HL-60 (cell line): Measurements from ENCODE around the gene PPP1R16B.

ENCODE experiments used
- DNase-seq, 2 experiments: peaks; one replicate each; pipeline ENCODE4 v3.0.0-alpha.2; 2010 to 2020; ENCODE audit warnings: low read depth in 1 of 2, low spot score in 1 of 2
- H3K27ac ChIP-seq: fragments of 250-450 bp; sonication (Bioruptor Pico); replicated peaks from 2 replicates; pipeline ENCODE4 v1.5.1; 2020; ENCODE audit warnings: mild to moderate bottlenecking, moderate library complexity
- H3K27me3 ChIP-seq: fragments of 250-450 bp; sonication (Bioruptor Pico); 2 replicates; pipeline ENCODE4 v1.5.1; 2021; ENCODE audit warnings: mild to moderate bottlenecking, moderate library complexity; ENCODE audit not compliant: insufficient read depth, poor library complexity, severe bottlenecking
- H3K4me3 ChIP-seq: replicated peaks from 2 replicates; pipeline ENCODE4 v1.5.1; 2011; ENCODE audit warnings: mild to moderate bottlenecking, control low read depth, low read length; ENCODE audit not compliant: insufficient read depth
- CTCF ChIP-seq: IDR thresholded peaks from one replicate; pipeline ENCODE4 v1.5.1; 2011; ENCODE audit warnings: low read length, control low read depth, inconsistent platforms; ENCODE audit not compliant: insufficient read depth
- GABPA ChIP-seq: IDR thresholded peaks from 2 replicates; pipeline ENCODE4 v1.6.1; 2012; ENCODE audit warnings: low read depth
- POLR2AphosphoS5 ChIP-seq: IDR thresholded peaks from 2 replicates; pipeline ENCODE4 v1.6.1; 2012; ENCODE audit warnings: low read depth
- SPI1 ChIP-seq: IDR thresholded peaks from 2 replicates; pipeline ENCODE4 v1.6.1; 2012; ENCODE audit warnings: low read depth, mild to moderate bottlenecking, borderline replicate concordance
- TF ChIP-seq, protein P1 (sequence below): IDR thresholded peaks from 2 replicates; pipeline ENCODE4 v1.6.1; 2012; ENCODE audit warnings: low read depth; ENCODE audit not compliant: insufficient replicate concordance

PPP1R16B gene

DNA sequence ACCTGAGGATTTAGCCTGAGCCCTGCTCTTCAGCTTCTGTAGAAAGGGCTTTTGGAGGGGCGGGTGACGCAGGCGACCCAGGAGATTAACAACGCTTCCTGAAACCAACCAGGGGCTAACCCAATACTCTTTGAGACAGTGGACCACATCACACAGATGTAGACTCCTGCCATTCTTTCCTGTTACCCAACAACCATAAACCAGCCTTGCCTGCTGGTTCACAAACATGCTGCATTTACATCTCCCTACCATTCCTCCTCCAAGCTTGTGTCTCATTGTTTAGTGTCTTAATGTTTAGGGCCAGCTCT lies 28.3 kb downstream of the PPP1R16B start:
- no peak overlapping the region for H3K27ac ChIP-seq
- H3K4me3 ChIP-seq = no peak overlapping the region
- H3K27me3 ChIP-seq = no peaks in the 10 kb centered on the region
- no peak for DNase-seq
- TF ChIP-seq GABPA (no peak), CTCF (no peak), POLR2AphosphoS5 (no peak), SPI1 (no peak)
- TF ChIP-seq, protein P1, sequence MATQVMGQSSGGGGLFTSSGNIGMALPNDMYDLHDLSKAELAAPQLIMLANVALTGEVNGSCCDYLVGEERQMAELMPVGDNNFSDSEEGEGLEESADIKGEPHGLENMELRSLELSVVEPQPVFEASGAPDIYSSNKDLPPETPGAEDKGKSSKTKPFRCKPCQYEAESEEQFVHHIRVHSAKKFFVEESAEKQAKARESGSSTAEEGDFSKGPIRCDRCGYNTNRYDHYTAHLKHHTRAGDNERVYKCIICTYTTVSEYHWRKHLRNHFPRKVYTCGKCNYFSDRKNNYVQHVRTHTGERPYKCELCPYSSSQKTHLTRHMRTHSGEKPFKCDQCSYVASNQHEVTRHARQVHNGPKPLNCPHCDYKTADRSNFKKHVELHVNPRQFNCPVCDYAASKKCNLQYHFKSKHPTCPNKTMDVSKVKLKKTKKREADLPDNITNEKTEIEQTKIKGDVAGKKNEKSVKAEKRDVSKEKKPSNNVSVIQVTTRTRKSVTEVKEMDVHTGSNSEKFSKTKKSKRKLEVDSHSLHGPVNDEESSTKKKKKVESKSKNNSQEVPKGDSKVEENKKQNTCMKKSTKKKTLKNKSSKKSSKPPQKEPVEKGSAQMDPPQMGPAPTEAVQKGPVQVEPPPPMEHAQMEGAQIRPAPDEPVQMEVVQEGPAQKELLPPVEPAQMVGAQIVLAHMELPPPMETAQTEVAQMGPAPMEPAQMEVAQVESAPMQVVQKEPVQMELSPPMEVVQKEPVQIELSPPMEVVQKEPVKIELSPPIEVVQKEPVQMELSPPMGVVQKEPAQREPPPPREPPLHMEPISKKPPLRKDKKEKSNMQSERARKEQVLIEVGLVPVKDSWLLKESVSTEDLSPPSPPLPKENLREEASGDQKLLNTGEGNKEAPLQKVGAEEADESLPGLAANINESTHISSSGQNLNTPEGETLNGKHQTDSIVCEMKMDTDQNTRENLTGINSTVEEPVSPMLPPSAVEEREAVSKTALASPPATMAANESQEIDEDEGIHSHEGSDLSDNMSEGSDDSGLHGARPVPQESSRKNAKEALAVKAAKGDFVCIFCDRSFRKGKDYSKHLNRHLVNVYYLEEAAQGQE = no peak

- no peak for DNase-seq
- H3K27ac ChIP-seq = no peak overlapping the region
- no peak overlapping the region for H3K4me3 ChIP-seq
- TF ChIP-seq, protein P1 = no peak
- TF ChIP-seq POLR2AphosphoS5 (no peak), CTCF (no peak), GABPA (no peak), SPI1 (no peak)
- H3K27me3 ChIP-seq = peaks cover 2% of the 10 kb centered on the region
Measured at GRCh38 chr20:38834868-38835267, 29.4 kb downstream of the PPP1R16B start.

GRCh38 chr20:38835792-38836191 lies 30.3 kb downstream of the PPP1R16B start:
- peaks cover 2% of the 10 kb centered on the region for H3K27me3 ChIP-seq
- no peak for DNase-seq
- H3K27ac ChIP-seq = no peak overlapping the region
- TF ChIP-seq, protein P1 = no peak
- no peak for TF ChIP-seq POLR2AphosphoS5
- H3K4me3 ChIP-seq = no peak overlapping the region

DNA sequence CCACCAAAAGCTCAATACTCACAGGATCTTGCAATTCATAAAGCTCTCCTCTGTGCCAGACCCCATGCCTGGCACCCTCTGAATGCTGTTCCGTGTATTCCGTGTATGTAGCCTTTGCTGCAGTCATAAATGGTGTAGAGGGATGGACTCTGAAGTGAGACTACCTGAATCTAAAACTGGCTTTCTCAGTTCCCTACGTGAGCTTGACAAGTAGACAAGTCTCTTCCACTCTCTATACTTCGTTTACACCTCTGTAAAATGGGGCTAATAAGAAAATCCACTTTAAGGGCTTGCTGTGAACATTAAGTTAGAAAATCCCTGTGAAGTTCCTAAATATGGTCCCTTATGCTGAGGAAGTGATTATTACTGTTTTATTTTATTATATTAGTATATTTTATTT lies 31.5 kb downstream of the PPP1R16B start:
- Histone ChIP-seq H3K27ac (no peak overlapping the region), H3K27me3 (peaks cover 2% of the 10 kb centered on the region), H3K4me3 (no peak overlapping the region)
- TF ChIP-seq POLR2AphosphoS5 = no peak
- TF ChIP-seq, protein P1 = no peak
- no peak for TF ChIP-seq GABPA
- TF ChIP-seq SPI1 = no peak
- TF ChIP-seq CTCF = no peak
- no peak for DNase-seq
